ENCODE data around the gene RTKN. TPM values are rescaled to one million over a fixed set of nuclear protein-coding genes. Genes with fewer than 3 reads are reported as not detected.

Gene RTKN
- total RNA-seq, 1 donor from 2014 or later = 86.4 TPM

DNA sequence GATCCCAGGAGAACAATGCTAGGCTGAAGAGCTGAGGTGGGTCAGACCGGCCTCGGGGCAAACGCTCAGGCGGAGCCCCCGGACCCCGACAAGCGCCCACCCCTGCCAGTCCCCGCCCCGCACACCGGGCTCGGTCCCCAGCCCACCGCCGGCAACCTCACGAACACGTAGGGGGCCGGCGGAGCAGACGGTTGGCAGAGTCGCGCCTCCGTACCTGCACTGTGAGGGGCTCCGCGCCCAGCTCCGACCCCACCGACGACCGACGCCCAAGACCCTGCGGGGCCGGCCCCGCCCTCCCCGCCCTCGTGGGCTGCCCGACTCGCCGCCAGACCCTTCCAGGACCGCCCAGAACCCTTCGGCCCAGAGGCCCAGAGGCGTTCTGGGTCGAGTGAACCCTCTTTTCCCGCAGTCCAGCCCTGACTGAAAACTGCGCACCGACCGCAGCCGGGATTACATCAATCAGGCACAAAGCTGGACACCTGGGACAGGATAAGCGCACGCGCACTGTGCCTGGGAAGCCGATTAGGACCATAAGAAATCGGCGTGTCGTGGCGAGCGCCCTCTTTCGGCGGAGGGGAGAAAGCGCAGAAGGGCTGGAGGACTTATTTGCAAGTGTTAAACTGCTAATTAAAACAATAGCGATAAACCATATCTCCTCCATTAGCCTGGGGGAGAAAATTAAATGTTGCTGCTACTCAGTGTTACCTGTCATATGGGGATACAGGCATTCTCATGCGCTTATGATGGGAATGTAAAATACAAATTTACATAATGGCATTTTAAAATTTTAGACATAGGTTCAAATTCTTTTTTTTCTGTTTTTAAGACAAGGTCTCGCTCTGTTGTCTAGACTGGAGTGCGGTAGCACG is 49.9 kb downstream of the RTKN start:
- DNase-seq (ENCODE audit: low spot score in 2 of 2, unreplicated experiment in 2 of 2) = peak; percentile 88 to 95

DNA sequence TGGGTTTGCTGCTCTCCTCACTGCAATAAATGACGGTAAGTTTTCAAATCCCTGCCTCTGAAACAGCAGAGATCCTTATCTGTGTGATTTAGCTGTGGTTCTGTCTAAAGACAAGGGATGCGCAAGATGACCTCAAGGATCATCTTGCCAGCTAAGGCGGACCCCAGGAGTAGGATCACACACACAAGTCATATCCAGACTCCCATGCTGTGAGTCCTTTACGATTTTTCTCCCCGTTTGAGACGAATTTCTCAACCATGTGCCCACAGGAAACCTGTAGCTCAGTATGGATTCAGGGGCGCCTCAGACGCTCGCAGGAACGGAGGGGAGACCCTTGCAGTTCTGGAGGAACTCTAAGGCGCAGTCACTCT is 50.5 kb downstream of the RTKN start:
- H3K27me3 Mint-ChIP-seq (ENCODE audit: low read depth) = peaks cover 5% of the 10 kb centered on the region
- peak overlapping the region; percentile 95 for H3K4me3 Mint-ChIP-seq
- no peaks in the 10 kb centered on the region for H3K36me3 Mint-ChIP-seq
- no peaks in the 10 kb centered on the region for H3K9me3 Mint-ChIP-seq
- DNase-seq (ENCODE audit: low spot score in 2 of 2, unreplicated experiment in 2 of 2) = no peak
- peak overlapping the region; percentile 95 for H3K27ac Mint-ChIP-seq
- H3K4me1 Mint-ChIP-seq = peaks cover 6% of the 10 kb centered on the region
- TF ChIP-seq, protein P1, sequence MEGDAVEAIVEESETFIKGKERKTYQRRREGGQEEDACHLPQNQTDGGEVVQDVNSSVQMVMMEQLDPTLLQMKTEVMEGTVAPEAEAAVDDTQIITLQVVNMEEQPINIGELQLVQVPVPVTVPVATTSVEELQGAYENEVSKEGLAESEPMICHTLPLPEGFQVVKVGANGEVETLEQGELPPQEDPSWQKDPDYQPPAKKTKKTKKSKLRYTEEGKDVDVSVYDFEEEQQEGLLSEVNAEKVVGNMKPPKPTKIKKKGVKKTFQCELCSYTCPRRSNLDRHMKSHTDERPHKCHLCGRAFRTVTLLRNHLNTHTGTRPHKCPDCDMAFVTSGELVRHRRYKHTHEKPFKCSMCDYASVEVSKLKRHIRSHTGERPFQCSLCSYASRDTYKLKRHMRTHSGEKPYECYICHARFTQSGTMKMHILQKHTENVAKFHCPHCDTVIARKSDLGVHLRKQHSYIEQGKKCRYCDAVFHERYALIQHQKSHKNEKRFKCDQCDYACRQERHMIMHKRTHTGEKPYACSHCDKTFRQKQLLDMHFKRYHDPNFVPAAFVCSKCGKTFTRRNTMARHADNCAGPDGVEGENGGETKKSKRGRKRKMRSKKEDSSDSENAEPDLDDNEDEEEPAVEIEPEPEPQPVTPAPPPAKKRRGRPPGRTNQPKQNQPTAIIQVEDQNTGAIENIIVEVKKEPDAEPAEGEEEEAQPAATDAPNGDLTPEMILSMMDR (IDR thresholded peaks at IDR 0.05; ENCODE audit: unreplicated experiment) = no peak

More for the DNA sequence above, 49.9 kb downstream of the RTKN start:
- Mint-ChIP-seq H3K27me3 (ENCODE audit: low read depth) (peaks cover 5% of the 10 kb centered on the region), H3K4me1 (peaks cover 6% of the 10 kb centered on the region), H3K4me3 (peak overlapping the region; percentile 95), H3K9me3 (no peaks in the 10 kb centered on the region), H3K36me3 (no peaks in the 10 kb centered on the region), H3K27ac (peak overlapping the region; percentile 100)
- TF ChIP-seq, protein P1 (IDR thresholded peaks at IDR 0.05; ENCODE audit: unreplicated experiment) = peak; percentile 94

DNA sequence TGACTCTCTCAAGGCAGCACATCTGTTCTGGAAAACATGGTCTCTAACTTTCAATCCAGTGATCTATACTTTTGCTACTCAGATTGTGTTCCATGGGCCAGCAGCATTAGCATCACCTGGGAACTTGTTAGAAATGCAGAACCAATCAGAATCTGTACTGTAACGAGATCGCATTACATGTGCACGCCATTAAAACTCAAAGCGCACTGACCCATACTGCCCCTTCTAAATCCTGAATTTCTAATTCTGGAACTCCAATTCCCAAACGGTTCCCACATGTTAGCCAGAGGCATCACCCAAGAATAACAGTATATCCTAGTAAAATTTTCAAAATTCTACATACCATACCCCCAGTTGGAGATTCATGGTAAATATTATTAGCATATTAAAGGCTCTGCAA is 51.1 kb downstream of the RTKN start:
- Mint-ChIP-seq H3K27ac (no peak overlapping the region), H3K4me3 (peak overlapping the region; percentile 95), H3K9me3 (no peaks in the 10 kb centered on the region), H3K36me3 (no peaks in the 10 kb centered on the region), H3K4me1 (peaks cover 6% of the 10 kb centered on the region), H3K27me3 (ENCODE audit: low read depth) (peaks cover 5% of the 10 kb centered on the region)
- TF ChIP-seq, protein P1 (IDR thresholded peaks at IDR 0.05; ENCODE audit: unreplicated experiment) = no peak
- no peak for DNase-seq (ENCODE audit: low spot score in 2 of 2, unreplicated experiment in 2 of 2)

DNA sequence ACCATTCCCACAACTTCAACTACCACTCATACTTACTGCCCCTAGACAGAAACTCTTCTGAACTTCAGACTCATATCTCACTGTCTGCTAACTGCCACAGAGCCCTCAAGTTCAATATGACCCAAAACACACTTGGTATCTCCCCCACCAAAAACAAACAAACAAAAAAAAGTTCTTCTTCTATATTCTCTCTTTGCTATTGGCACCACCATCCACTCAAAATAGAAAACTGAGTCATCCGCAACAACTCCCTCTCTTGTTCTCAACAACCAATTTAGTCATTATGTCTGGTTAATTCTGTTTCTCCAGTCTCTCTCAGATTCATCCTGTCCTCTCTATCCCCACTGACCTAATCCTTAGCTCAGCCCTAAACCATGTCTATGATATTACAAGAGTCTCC is 54.4 kb downstream of the RTKN start:
- Mint-ChIP-seq H3K4me1 (peaks cover 5% of the 10 kb centered on the region), H3K9me3 (no peaks in the 10 kb centered on the region), H3K27me3 (ENCODE audit: low read depth) (no peaks in the 10 kb centered on the region), H3K36me3 (no peaks in the 10 kb centered on the region), H3K4me3 (no peak overlapping the region), H3K27ac (no peak overlapping the region)
- TF ChIP-seq, protein P1 (IDR thresholded peaks at IDR 0.05; ENCODE audit: unreplicated experiment) = no peak
- no peak for DNase-seq (ENCODE audit: low spot score in 2 of 2, unreplicated experiment in 2 of 2)

DNA sequence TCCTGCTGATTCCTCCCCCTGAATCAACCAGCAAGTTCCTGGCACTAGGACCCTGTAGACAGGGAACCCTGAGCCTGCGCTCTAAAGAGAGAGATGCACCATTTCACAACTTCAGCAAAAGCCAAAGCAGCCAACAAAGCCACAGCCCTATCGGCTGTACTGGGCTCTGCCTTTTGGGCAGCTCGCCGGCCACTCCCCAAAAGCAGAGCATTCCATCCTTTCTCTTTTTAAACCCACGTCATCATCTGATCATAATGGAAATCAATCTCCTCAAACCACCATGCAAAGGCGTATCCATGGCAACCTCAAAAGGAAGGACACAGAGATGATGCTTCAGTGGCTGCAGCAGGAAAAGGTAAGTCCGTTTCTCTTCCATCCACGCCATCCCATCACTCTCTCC is 56.3 kb downstream of the RTKN start:
- TF ChIP-seq, protein P1 (IDR thresholded peaks at IDR 0.05; ENCODE audit: unreplicated experiment) = no peak
- DNase-seq (ENCODE audit: low spot score in 2 of 2, unreplicated experiment in 2 of 2) = no peak
- Mint-ChIP-seq H3K27me3 (ENCODE audit: low read depth) (no peaks in the 10 kb centered on the region), H3K4me1 (peaks cover 2% of the 10 kb centered on the region), H3K36me3 (no peaks in the 10 kb centered on the region), H3K9me3 (no peaks in the 10 kb centered on the region), H3K4me3 (no peak overlapping the region), H3K27ac (no peak overlapping the region)

Measured in mesothelial cell of epicardium (in vitro differentiated cells).